ENCODE data around the gene RAB3A. TPM values are rescaled to one million over a fixed set of nuclear protein-coding genes. Genes with fewer than 3 reads are reported as not detected.
A peak's percentile ranks its signal among the peaks of the same experiment; 100 is the strongest.

The RAB3A gene
- total and polyA plus RNA-seq, 9 of the 15 experiments (the other 6 are each of a cell fraction or from before 2014, with no cell fraction given), result 0.17 to 5.1 (median 0.90) TPM; not detected in 1

- TF ChIP-seq, protein P1, sequence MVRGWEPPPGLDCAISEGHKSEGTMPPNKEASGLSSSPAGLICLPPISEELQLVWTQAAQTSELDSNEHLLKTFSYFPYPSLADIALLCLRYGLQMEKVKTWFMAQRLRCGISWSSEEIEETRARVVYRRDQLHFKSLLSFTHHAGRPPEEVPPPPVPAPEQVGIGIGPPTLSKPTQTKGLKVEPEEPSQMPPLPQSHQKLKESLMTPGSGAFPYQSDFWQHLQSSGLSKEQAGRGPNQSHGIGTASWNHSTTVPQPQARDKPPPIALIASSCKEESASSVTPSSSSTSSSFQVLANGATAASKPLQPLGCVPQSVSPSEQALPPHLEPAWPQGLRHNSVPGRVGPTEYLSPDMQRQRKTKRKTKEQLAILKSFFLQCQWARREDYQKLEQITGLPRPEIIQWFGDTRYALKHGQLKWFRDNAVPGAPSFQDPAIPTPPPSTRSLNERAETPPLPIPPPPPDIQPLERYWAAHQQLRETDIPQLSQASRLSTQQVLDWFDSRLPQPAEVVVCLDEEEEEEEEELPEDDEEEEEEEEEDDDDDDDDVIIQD (CRISPR knock-in tag; IDR thresholded peaks at IDR 0.05), result 0 out of 2 replicates have a peak, but pooled peaks have one; percentile 45
- TF ChIP-seq MECOM (CRISPR knock-in tag; IDR thresholded peaks at IDR 0.05) (0 out of 2 replicates have a peak, but pooled peaks have one; percentile 5), HDAC1 (IDR thresholded peaks at IDR 0.05) (peak; percentile 76 to 91; a peak in 3 of 4 replicates), RCOR1 (IDR thresholded peaks at IDR 0.05; ENCODE audit: borderline replicate concordance in 1 of 2, low read depth in 2 of 2, low read length in 2 of 2) (peak in 1 of 2 experiments; percentile 88; a peak in 2 of 4 replicates), MAZ (CRISPR knock-in tag; conservative IDR thresholded peaks at IDR 0.05 in 1 of 2, IDR thresholded peaks at IDR 0.05 in 1 of 2) (peak; percentile 70 to 95; a peak in 3 of 4 replicates), SMAD1 (IDR thresholded peaks at IDR 0.05; ENCODE audit: low read depth, low read length, partially characterized antibody) (no peak), PURB (CRISPR knock-in tag; IDR thresholded peaks at IDR 0.05; ENCODE audit: low read depth) (no peak), YY1 (IDR thresholded peaks at IDR 0.05; ENCODE audit: borderline replicate concordance in 1 of 3, control insufficient read depth in 1 of 3, extremely low read depth in 1 of 3, insufficient read depth in 3 of 3, insufficient read length in 1 of 3, insufficient replicate concordance in 2 of 3, low read depth in 1 of 3, low read length in 2 of 3) (peak in 1 of 3 experiments; percentile 38), NR2C2 (CRISPR knock-in tag; IDR thresholded peaks at IDR 0.05) (peak; percentile 98), NR2C2 (tag; IDR thresholded peaks at IDR 0.05) (peak; percentile 99), POLR2B (IDR thresholded peaks at IDR 0.05; ENCODE audit: low read depth, partially characterized antibody) (peak; percentile 63), CEBPG (CRISPR knock-in tag; IDR thresholded peaks at IDR 0.05) (no peak), CEBPG (tag; conservative IDR thresholded peaks at IDR 0.05 in 1 of 2, IDR thresholded peaks at IDR 0.05 in 1 of 2) (no peak), XRCC5 (IDR thresholded peaks at IDR 0.05; ENCODE audit: low read depth, low read length) (peak; percentile 97)
- TF ChIP-seq, protein P2, sequence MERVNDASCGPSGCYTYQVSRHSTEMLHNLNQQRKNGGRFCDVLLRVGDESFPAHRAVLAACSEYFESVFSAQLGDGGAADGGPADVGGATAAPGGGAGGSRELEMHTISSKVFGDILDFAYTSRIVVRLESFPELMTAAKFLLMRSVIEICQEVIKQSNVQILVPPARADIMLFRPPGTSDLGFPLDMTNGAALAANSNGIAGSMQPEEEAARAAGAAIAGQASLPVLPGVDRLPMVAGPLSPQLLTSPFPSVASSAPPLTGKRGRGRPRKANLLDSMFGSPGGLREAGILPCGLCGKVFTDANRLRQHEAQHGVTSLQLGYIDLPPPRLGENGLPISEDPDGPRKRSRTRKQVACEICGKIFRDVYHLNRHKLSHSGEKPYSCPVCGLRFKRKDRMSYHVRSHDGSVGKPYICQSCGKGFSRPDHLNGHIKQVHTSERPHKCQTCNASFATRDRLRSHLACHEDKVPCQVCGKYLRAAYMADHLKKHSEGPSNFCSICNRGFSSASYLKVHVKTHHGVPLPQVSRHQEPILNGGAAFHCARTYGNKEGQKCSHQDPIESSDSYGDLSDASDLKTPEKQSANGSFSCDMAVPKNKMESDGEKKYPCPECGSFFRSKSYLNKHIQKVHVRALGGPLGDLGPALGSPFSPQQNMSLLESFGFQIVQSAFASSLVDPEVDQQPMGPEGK (CRISPR knock-in tag; IDR thresholded peaks at IDR 0.05; ENCODE audit: borderline replicate concordance), result no peak
- TF ChIP-seq, protein P3, sequence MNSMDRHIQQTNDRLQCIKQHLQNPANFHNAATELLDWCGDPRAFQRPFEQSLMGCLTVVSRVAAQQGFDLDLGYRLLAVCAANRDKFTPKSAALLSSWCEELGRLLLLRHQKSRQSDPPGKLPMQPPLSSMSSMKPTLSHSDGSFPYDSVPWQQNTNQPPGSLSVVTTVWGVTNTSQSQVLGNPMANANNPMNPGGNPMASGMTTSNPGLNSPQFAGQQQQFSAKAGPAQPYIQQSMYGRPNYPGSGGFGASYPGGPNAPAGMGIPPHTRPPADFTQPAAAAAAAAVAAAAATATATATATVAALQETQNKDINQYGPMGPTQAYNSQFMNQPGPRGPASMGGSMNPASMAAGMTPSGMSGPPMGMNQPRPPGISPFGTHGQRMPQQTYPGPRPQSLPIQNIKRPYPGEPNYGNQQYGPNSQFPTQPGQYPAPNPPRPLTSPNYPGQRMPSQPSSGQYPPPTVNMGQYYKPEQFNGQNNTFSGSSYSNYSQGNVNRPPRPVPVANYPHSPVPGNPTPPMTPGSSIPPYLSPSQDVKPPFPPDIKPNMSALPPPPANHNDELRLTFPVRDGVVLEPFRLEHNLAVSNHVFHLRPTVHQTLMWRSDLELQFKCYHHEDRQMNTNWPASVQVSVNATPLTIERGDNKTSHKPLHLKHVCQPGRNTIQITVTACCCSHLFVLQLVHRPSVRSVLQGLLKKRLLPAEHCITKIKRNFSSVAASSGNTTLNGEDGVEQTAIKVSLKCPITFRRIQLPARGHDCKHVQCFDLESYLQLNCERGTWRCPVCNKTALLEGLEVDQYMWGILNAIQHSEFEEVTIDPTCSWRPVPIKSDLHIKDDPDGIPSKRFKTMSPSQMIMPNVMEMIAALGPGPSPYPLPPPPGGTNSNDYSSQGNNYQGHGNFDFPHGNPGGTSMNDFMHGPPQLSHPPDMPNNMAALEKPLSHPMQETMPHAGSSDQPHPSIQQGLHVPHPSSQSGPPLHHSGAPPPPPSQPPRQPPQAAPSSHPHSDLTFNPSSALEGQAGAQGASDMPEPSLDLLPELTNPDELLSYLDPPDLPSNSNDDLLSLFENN (IDR thresholded peaks at IDR 0.05; ENCODE audit: low read depth in 2 of 2, low read length in 2 of 2), result peak in 1 of 2 experiments; percentile 58; a peak in 1 of 4 replicates
These were observed 20.1 kb upstream of the RAB3A start (continued) for GRCh38 chr19:18223860-18224524.
